NCI-H1694 treated with DMSO at 0.1 percent for 48 hours (cell line): ENCODE measurements around the gene ABHD6.
"Not testable (repeated sequence)": the region's sequence is repeated elsewhere in the genome, so short reads cannot be mapped to it uniquely, and the experiment has no call there.

Experiments
- DNase-seq: peaks from one replicate; lab custom pipeline; 2025; lab: John Stamatoyannopoulos, UW

Gene ABHD6

DNA sequence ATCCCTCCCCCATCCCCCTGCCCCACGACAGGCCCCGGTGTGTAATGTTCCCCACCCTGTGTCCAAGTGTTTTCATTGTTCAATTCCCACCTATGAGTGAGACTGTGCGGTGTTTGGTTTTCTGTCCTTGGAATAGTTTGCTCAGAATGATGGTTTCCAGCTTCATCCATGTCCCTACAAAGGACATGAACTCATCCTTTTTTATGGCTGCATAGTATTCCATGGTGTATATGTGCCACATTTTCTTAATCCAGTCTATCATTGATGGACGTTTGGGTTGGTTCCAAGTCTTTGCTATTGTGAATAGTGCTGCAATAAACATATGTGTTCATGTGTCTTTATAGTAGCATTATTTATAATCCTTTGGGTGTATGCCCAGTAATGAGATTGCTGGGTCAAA, 5.3 kb downstream of the ABHD6 start:
- DNase-seq: not testable (repeated sequence)

DNA sequence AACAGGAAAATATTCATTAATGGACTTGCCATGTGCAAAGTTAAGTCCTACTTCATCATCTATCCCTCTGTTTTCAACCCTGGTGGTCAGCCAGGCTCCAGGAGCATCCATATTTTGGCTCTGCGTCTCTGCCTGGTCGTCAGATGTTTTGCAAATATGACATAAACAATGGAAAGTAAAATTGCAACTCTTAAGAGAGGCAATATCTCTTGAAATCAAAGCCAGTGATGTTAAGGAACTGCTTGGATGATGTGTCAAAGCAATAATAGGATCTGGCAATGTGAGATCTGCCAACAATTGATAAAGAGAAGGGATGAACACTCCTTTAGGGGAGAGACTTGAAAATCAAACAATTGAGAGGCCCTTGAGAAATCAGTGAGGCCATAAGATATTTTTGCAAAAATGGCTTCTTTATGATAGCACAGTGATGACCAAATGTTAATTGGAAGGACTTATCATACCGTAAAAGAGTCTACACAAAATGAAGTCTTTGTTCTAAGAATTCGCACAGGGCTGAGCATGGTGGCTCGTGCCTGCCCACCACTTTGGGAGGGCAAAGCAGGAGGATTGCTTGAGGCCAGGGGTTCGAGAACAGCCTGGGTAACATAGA, 6.5 kb downstream of the ABHD6 start:
- DNase-seq: no peak

DNA sequence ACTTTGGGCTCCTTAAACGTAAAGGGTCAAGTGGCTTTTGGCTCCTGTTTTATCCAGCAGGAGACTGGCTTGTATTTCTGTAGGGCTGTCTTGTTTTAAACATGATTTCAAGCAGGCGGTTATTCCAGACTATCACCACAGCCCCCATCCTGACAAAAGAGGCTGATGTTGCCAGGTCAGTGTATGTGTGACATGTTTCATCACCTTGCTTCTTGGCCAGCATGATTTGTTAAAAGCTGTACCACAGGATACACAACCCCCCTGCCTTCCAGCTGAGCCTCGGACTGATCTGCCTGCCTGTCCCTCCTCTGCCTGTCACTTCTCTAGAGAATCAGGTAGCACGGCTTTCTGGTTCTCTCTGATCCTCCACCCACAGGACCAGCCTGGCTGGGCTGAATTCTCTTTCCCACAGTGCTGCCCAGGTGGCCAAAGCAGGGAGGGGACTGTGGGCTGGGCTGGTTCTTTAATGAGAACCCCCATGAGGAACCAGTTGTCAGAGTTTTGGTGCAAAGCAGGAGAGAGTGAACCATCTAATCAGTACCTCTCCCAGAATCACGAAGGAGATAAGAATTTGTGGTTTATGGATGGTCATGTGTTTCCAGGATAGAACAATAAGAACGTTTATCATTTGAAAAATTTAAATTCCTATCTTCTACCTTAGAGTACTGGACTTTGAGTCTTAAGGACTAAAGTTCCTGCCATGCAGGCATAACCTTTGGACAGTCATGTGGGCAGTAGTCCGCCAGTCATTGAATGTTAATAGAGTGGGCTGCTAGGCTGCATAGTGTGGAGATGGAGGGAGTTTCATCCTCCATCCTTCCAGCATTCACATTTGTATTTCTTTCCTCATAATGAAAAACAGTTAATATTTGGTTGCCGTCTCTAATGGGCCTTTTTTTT, 8.8 kb downstream of the ABHD6 start:
- no peak for DNase-seq

DNA sequence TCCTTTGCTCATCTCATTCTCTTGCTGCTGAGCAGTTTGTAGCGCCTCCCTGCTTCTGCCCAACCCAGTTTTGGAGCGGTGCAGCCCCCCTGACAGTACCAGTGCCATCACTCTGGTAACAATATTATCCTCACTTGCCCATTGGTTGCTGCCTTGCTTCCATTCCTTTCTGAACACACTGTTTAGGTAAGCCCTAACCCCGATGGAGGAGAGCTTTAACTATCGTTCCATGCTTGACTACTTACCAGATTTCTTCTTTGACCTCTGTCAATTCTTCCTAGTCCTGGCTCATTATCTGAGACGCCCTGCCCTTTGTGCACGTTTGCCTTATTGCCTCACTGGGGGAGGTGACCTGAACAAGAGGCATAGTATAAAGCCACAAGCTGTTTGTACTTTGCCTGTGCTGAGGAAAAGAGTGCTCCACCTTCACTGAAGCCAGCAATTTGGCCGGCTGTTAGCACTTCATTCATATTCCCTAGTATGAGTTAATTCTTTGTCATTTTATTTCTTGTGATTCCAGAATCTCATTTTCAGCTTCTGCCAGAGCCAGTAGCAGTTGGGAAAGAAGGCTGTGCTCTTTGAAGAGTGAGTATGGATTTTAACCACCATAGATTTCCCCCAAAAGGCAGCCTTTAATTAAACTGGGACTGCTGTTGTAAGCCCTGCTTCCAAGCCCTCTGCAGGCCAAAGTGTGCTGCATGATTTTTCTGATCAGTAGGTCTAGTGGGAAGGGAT, 11.9 kb downstream of the ABHD6 start:
- no peak for DNase-seq

DNA sequence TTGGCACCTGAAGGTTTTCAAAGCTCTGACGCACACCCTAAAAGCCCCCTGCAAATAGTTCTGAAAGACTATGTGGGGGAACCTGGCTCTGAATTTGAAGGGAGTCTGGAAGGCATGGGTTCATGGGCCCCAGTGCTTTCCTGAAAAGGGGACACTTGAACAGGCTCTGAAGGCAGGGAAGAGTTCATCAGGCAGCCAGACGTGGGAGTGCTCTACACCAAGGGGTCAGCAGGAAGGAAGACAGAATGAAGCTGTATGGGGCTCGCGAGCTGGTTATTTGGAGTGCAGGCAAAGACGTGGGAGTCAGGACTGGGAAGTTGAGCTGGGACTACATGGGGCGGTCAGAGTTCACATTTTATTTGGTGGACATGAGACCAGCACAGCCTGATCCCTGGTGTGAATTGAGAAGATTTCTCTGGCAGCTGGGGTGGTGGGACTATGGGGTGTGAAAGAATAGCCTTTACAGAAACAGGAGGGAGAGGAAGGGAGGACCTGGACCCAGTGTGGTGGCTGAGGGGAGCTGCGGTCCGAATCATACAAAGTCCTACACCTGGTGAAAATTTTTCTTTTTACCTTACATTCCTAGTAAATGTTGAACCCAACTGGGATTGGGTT, 12.6 kb downstream of the ABHD6 start:
- no peak for DNase-seq

DNA sequence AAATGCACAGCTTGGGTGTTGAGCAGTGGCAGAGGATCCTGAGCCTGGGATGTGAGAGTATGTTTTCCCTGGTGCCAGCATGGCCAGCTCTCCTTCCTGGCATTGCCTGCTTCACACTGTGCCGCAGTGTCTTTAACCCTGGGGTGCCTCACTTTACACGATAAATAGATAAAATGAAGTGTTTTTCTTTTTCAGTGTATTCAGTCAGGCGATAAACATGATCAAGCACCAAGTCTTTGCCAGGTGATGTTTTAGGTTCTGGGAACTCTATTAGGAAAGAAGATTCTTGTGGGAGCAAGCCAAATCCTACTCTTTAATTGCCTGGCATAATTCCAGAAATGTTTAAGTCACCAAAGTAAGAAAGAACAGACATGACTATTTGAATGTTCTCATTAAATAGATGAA, 14.0 kb downstream of the ABHD6 start:
- no peak for DNase-seq

DNA sequence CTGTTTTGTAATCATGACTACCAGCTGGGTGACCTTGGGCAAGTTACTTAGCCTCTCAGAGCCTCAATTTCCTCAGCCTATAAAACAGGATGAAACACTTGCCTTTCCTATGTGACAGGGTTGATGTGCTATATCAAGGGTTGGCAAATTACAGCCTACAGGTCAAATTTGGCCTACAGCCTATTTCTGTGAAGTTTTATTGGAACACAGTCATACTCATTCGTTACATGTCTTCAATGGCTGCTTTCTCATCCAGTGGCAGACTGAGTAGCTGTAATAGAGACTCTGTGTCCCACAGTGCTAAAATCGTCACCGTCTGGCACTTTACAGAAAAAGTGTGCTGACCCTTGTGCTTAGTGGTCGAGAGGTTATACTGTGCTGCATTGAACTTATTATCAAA, 16.6 kb downstream of the ABHD6 start:
- DNase-seq: no peak

DNA sequence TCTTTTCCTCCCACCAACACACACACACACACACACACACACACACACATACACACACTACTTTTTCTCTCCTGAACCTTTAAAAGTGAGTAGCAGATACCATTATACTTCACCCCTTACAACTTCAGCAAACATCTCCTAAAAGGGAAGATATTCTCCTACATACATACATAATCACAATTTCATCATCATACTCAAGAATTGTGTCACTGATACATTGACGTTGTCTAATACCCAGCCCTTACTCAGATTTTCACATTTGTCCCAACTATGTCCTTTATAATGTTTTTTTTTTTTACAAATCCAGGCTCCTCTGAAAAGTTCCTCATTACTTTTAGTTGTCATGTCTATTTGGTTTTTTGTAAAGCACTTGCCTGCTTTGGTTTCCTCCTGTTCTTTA, 18.5 kb downstream of the ABHD6 start:
- DNase-seq: no peak

DNA sequence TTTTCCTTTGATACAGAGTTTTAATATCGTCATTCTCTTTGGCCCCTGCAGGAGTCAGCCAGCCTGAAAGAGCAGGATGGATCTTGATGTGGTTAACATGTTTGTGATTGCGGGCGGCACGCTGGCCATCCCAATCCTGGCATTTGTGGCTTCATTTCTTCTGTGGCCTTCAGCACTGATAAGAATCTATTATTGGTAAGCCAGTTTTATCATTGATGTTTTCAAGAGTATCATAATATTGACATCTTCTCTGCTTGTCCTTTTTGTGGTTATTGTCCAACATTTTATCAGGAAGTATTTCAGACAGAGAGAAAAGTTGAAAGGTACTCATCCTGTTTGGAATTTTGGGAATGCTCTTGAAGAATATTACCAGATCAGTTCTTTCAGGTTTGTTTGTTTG, 18.9 kb downstream of the ABHD6 start:
- no peak for DNase-seq

DNA sequence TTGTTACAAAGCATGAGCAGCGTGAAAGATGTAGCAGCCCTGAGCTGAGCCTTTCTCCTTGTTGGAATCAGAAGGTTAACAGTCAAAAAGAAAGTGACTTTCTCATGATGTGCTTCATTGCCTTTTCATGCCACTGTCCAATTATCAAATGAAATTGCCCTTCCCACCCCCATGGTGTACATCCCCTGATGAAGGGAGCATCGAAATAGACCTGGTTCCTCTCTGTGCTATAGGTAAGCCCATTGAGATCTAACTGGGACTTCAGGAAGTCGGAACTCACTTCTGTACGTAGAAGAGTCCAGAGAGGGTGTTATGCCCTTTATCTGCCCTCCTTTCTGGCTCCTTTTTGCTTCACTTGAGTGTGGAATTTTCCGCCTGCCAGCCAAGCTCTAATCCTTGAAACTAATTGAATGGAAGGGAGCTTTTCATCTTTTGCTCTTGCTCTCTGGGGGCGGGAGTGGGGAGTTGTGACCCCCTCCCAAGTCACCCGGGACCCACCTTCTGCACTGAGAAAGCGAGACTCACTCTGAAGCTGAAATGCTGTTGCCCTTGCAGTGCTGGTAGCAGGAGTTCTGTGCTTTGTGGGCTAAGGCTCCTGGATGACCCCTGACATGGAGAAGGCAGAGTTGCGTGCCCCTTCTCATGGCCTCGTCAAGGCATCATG, 20.9 kb downstream of the ABHD6 start:
- no peak for DNase-seq

DNA sequence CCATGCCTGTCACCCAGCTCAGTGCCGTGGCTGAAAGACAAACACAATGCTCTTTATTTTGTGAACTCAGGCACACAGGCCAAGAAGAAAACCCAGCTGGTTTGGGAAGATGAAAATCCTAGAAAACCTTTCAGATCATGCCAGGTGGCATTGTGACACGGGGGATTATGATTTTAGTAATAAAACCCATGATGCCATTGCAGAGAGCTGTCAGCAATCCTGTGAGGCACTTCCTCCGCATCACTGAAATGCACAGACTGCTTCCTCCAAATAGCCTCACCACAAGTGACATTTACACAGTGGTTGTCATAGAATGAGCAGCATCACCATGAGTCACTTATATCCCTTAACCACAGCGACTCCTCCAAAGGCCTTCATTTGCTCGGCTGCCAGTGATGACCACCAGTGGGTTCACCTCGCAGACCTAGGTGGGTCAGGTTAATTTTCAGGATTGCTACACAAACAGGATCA, 22.7 kb downstream of the ABHD6 start:
- DNase-seq: no peak

DNA sequence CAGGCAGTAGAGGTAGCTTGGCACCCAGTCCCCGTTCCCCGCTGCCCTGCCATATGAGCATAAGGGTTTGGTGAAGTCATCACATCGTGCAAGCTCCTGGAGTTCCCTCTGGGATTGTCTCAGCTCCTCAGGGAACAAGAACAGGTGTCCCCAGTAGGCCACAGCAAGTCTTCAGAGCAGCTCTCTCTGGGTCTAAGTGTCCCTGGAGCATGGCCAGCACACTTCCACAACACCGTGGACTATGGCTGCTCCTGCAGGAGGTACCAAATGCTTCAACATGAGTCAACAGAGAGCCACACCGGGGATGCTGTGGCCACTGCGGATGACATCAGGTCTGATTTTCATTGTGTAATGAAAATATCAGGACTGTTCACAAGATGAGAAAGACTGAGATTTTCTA, 23.1 kb downstream of the ABHD6 start:
- no peak for DNase-seq

DNA sequence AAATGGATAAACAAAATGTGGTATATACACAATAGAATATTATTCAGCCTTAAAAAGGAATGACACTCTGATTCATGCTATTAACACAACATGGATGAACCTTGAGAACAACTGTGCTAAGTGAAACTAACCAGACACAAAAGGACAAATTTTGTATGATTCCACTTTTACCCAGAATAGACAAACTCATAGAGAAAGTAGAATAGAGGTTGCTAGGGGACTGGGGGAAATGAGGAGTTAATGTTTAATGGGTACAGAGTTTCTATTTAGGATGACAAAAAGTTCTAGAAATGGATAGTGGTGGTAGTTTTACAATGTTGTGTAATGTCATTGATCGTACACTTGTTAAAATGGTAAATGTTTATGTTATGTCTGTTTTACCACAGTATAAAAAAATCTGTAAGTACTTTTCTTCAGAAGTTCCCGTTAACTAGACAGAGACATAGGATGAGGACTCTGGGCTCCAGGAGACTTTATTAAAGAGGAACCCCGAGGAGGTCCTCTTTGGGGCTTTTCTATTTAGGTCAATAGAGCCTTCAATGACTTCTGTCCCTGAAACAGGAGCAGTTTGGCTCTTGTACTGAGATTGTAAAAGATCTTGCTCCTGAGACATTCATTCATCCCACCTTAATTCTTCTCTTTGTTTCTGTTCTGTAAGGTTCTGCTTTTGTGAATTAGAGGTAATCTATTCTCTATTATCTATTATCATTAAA, 24.5 kb downstream of the ABHD6 start:
- DNase-seq: no peak

DNA sequence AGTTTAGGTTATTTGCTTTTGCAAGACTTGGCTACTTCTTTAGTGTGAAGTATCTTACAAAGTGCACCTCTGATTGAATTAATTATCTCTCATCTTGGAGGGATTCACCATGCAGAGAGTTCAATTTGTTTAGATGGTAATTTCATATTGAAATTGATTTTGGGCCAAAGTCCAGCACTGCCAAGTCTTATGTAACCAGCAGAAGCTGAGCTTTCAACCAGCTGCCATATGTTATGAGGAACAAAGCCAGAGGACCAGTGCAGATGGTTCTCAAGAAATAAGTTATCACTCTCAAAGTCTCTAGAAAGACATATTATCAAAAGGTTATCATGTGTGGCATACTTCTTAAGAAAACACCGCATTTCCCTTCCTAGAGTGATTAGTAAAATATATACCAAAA, 29.0 kb downstream of the ABHD6 start:
- peak; percentile 6 for DNase-seq

DNA sequence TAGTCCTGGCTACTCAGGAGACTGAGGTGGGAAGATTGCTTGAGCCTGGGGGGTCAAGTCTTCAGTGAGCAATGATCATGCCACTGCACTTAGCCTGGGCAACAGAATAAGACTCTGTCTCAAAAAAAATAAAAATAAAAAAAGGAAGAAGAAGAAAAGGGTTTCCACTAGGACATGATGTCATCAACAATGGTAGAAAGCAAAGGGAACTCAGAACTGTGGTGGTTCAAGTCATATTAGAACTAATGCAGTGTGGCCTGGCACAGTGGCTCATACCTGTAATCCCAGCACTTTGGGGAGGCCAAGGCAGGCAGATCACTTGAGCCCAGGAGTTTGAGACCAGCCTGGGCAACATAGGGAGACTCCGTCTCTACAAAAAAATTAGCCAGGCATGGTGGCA, 30.0 kb downstream of the ABHD6 start:
- DNase-seq: not testable (repeated sequence)

DNA sequence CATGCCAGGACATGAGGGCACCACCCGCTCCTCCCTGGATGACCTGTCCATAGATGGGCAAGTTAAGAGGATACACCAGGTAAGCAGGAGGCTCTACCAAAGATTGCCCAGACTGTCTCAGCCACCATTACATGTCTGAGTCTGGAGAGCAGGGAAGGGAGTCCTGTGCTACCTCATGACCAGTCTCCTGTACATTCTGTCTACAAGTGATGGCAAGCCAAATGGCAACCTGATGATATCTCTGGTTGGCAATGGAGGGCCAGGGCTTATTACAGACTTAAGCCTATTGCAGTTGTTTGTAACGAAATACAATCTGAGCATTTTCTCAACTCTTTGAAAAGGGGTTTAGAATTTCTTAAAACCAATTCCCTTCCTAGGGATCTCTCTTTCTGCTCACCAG, 31.8 kb downstream of the ABHD6 start:
- no peak for DNase-seq

DNA sequence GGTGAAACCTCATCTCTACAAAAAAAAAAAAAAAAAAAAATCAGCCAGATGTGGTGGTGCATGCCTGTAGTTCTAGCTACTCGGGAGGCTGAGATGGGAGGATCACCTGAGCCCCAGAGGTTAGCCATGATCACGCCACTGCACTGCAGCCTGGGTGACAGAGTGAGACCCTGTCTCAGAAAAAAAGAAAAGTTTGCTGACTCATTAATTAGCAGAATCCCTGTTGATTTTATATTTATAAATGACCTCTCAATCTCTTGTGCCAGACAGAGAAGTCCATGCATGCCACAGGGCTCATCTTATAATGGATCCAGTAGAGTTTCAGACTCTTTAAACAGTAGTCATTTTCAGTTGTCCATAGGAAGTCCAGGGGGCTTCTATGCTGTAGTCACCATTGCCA, 32.9 kb downstream of the ABHD6 start:
- no peak for DNase-seq

DNA sequence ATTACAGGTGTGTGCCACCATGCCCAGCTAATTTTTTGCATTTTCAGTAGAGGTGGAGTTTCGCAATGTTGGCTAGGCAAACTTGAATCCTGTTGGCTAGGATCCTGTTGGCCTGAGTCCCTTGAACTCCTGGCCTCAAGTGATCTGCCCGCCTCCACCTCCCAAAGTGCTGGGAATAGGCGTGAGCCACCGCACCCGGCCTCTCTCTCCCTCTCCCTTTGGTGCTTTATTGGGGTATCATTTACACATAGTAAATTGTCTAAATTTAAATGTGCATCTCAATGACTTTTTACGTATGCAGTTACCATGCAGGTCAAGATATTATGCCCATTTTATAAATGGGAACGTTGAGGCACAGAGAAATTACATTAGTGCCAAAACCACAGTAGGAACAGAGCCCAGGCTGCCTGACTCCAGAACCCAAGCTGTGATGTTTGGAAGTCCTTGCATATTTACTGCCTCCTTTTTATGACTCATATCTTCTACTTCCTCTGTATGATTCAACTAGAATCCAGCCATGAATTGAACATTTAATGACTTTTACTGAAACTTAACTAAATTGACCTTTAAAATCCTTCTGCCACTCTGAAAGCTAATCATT, 34.4 kb downstream of the ABHD6 start:
- no peak for DNase-seq

DNA sequence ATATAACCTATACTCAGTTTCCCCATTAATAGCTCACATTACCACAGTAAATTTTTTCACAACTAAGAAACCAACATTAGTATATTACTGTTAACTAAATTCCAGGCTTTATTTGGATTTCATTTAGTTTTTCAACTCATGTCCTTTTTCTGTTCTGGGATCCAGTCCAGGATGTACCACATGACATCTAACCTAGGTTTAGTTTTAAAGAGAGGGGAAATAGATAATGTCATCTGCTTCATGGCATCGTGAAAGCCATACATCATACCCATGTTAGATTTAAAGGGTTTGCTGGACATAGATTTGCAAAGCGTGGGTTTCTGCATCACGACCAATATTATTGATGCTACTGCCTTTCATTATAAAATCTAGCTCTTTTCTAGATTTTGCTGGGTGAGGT, 35.3 kb downstream of the ABHD6 start:
- no peak for DNase-seq

DNA sequence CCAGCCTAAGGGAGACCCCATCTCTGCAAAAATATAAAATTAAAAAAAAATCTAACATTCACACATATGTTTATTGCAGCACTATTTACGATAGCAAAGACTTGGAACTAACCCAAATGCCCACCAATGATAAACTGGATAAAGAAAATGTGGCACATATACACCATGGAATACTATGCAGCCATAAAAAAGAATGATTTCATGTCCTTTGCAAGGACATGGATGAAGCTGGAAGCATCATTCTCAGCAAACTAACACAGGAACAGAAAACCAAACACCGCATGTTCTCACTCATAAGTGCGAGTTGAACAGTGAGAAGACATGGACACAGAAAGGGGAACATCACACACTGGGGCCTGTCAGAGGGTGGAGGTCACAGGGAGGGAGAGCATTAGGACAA, 35.8 kb downstream of the ABHD6 start:
- not testable (repeated sequence) for DNase-seq
